Mesothelial cell of epicardium (in vitro differentiated cells): ENCODE data around the gene PTS. TPM values are rescaled to one million over a fixed set of nuclear protein-coding genes. Genes with fewer than 3 reads are reported as not detected.

ENCODE experiments used
- DNase-seq, 2 experiments: peaks; one replicate each; pipeline ENCODE4 v3.0.0; 2021; ENCODE audit warnings: low spot score in 2 of 2; ENCODE audit not compliant: unreplicated experiment in 2 of 2
- H3K27ac Mint-ChIP-seq: 2 replicates; pipeline ENCODE4 v1.8.0; 2021; ENCODE audit warnings: mixed read lengths
- H3K27me3 Mint-ChIP-seq: 2 replicates; pipeline ENCODE4 v1.8.0; 2021; ENCODE audit warnings: low read depth, mixed read lengths
- H3K36me3 Mint-ChIP-seq: 2 replicates; pipeline ENCODE4 v1.8.0; 2021; ENCODE audit warnings: mixed read lengths
- H3K4me1 Mint-ChIP-seq: 2 replicates; pipeline ENCODE4 v1.8.0; 2021; ENCODE audit warnings: mixed read lengths
- H3K4me3 Mint-ChIP-seq: 2 replicates; pipeline ENCODE4 v1.8.0; 2021; ENCODE audit warnings: mild to moderate bottlenecking, moderate library complexity, mixed read lengths
- H3K9me3 Mint-ChIP-seq: 2 replicates; pipeline ENCODE4 v1.8.0; 2021; ENCODE audit warnings: mixed read lengths
- total RNA-seq: library from RNA; stranded (reverse); gene quantifications from 3 replicates; pipeline ENCODE4 v1.2.1, GENCODE V29; 2021
- TF ChIP-seq, protein P1 (sequence below): fragments of 200-600 bp; sonication (generic); IDR thresholded peaks from one replicate; pipeline ENCODE4 v1.5.0; 2021; ENCODE audit warnings: antibody characterized with exemption; ENCODE audit not compliant: unreplicated experiment

Gene PTS
- total RNA-seq, 1 donor from 2014 or later: 56.2 TPM

GRCh38 chr11:112227471-112227870 is 1.2 kb downstream of the PTS start:
- Mint-ChIP-seq H3K27ac (peak overlapping the region; percentile 86), H3K36me3 (peaks cover 24% of the 10 kb centered on the region), H3K9me3 (no peaks in the 10 kb centered on the region), H3K27me3 (no peaks in the 10 kb centered on the region), H3K4me3 (peak overlapping the region; percentile 88), H3K4me1 (peaks cover 19% of the 10 kb centered on the region)
- TF ChIP-seq, protein P1, sequence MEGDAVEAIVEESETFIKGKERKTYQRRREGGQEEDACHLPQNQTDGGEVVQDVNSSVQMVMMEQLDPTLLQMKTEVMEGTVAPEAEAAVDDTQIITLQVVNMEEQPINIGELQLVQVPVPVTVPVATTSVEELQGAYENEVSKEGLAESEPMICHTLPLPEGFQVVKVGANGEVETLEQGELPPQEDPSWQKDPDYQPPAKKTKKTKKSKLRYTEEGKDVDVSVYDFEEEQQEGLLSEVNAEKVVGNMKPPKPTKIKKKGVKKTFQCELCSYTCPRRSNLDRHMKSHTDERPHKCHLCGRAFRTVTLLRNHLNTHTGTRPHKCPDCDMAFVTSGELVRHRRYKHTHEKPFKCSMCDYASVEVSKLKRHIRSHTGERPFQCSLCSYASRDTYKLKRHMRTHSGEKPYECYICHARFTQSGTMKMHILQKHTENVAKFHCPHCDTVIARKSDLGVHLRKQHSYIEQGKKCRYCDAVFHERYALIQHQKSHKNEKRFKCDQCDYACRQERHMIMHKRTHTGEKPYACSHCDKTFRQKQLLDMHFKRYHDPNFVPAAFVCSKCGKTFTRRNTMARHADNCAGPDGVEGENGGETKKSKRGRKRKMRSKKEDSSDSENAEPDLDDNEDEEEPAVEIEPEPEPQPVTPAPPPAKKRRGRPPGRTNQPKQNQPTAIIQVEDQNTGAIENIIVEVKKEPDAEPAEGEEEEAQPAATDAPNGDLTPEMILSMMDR: no peak
- no peak for DNase-seq

DNA sequence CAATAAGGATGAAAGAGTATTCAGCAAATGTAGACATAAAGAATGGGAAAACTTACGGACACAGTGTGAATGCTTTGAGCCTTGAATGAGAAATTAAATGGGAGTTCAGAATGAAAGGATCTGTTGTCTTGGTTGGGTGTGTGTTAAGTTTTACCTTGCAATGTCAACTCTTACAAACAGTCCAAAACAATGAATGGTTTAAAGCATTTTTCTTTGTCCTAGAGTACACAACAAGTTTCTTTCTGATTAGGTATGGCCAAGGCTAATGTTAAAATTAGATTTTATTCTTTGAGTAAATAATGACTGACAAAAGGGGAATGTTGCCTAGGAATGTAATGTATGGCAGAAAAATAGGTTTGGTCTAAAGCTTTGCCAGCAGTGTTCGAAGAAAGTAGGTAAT is 2.5 kb downstream of the PTS start:
- H3K4me3 Mint-ChIP-seq: no peak overlapping the region
- peaks cover 26% of the 10 kb centered on the region for H3K36me3 Mint-ChIP-seq
- TF ChIP-seq, protein P1: no peak
- H3K9me3 Mint-ChIP-seq: no peaks in the 10 kb centered on the region
- peaks cover 19% of the 10 kb centered on the region for H3K4me1 Mint-ChIP-seq
- no peaks in the 10 kb centered on the region for H3K27me3 Mint-ChIP-seq
- DNase-seq: no peak
- H3K27ac Mint-ChIP-seq: no peak overlapping the region

DNA sequence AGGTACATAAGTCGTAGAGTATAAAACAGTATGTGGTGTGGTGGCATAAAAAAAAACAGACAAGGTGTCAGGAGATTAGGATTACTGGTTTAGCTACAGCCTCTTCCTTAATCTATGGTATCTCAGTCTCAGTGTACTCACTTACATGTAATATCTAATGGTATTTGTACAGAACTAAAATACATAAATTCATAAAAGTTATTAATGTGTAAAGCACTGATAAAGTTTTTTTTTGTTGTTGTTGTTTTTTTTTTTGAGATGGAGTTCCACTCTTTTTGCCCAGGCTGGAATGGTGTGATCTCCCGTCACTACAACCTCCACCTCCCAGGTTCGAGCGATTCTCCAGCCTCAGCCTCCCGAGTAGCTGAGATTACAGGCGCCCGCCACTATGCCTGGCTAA is 2.9 kb downstream of the PTS start:
- Mint-ChIP-seq H3K9me3 (no peaks in the 10 kb centered on the region), H3K36me3 (peaks cover 25% of the 10 kb centered on the region), H3K4me3 (no peak overlapping the region), H3K27me3 (no peaks in the 10 kb centered on the region), H3K4me1 (peaks cover 19% of the 10 kb centered on the region), H3K27ac (no peak overlapping the region)
- TF ChIP-seq, protein P1: no peak
- DNase-seq: no peak

DNA sequence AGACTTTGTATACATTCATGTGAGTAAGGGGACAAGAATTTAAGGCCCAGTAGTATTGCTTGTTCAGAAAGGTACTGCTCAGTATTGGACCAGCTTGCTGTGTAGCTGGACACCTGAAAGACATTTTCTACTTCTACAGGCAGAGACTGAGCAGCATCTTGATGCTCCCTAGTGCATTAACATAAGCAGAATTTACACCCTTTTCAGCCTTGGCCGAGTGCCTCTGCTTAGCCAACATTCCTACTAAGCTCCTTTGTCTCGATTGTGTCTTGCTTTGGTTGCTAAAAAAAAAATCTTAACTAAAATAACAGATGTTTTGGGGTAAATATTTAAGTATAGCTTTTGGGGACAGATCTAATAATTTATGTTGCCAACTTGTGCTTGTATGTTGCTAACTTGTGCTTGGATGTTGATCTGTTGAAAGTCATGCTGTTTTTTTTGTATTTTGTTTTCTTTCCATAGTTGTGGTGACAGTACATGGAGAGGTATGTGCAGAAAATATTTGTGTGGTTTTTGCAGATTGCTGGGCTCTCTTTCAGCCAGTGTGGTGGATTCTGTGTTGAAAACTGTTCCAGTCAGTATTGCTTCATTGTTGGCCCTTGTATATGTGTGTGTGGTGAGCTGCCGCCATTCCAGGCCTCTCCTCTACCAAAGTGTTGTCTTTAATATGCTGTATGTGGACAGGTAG is 3.7 kb downstream of the PTS start:
- no peak overlapping the region for H3K4me3 Mint-ChIP-seq
- peaks cover 19% of the 10 kb centered on the region for H3K36me3 Mint-ChIP-seq
- H3K9me3 Mint-ChIP-seq: no peaks in the 10 kb centered on the region
- TF ChIP-seq, protein P1: no peak
- H3K27ac Mint-ChIP-seq: no peak overlapping the region
- peaks cover 19% of the 10 kb centered on the region for H3K4me1 Mint-ChIP-seq
- no peak for DNase-seq
- H3K27me3 Mint-ChIP-seq: no peaks in the 10 kb centered on the region

- no peak for DNase-seq
- Mint-ChIP-seq H3K27ac (no peak overlapping the region), H3K4me1 (peaks cover 16% of the 10 kb centered on the region), H3K36me3 (peaks cover 34% of the 10 kb centered on the region), H3K4me3 (no peak overlapping the region), H3K9me3 (no peaks in the 10 kb centered on the region), H3K27me3 (no peaks in the 10 kb centered on the region)
- TF ChIP-seq, protein P1: no peak
Measured at GRCh38 chr11:112231952-112232351, 5.7 kb downstream of the PTS start.
